GM12865 (cell line): Measurements from ENCODE around the gene SCARB2.
A peak's percentile ranks its signal among the peaks of the same experiment; 100 is the strongest.
"Not testable (repeated sequence)": the region's sequence is repeated elsewhere in the genome, so short reads cannot be mapped to it uniquely, and the experiment has no call there.

Experiments
- DNase-seq: peaks from one replicate; pipeline ENCODE4 v3.0.0; 2010; ENCODE audit warnings: low read depth
- H3K4me3 ChIP-seq: 2 replicates; pipeline ENCODE4 v1.5.1; 2011; ENCODE audit warnings: mild to moderate bottlenecking, low read depth, low read length, control low read depth
- TF ChIP-seq, protein P1 (sequence below): IDR thresholded peaks from 2 replicates; pipeline ENCODE4 v1.5.1; 2011; ENCODE audit warnings: low read length, control low read depth, low read depth, inconsistent platforms; ENCODE audit not compliant: insufficient read depth; ENCODE audit errors: missing control alignments

The SCARB2 gene

DNA sequence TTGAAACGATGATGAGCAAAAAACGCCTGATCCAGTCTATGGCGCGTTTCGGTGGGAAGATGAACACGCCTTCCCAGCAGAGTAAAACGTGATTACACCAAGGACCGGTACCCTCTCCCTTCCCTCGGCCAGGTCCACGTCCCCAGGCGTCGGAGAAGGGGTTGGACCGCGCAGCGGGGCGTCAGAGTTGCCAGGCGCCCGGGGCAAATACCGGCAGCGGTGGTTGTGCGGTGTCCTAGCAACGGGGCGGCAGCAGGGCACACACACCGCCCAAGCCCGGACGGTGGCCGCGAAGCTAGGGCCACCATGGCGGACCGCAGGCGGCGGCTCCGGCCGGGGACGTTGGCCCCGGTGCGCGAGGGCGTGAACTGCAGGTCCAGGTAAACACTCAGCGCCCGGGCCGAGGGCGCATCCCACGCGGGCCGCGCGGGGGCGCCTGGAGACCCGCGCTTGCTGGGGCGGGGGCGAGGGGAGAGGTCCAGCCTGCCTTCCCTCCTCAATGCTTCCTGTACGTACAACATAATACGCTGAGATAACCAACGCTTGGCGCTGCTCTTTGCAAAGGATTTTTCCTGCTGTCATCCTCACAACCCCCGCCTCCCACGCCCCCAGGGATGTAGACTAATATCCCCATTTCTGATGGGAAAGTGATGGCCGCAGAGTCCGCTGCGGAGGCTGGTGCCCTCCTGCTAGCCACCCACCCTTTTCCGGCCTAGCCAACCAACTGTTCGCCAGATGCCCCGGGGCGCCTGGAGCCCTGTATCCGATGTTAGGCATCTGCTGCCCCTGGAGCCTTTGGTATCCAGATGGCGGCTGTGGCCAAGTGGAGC, 38.0 kb upstream of the SCARB2 start, which contains the start of gene FAM47E:
TSS of gene FAM47E (plus strand) at position 281 of the 830 bp plus-strand sequence. CDS start at position 307, 26 bp downstream.
- TF ChIP-seq, protein P1, sequence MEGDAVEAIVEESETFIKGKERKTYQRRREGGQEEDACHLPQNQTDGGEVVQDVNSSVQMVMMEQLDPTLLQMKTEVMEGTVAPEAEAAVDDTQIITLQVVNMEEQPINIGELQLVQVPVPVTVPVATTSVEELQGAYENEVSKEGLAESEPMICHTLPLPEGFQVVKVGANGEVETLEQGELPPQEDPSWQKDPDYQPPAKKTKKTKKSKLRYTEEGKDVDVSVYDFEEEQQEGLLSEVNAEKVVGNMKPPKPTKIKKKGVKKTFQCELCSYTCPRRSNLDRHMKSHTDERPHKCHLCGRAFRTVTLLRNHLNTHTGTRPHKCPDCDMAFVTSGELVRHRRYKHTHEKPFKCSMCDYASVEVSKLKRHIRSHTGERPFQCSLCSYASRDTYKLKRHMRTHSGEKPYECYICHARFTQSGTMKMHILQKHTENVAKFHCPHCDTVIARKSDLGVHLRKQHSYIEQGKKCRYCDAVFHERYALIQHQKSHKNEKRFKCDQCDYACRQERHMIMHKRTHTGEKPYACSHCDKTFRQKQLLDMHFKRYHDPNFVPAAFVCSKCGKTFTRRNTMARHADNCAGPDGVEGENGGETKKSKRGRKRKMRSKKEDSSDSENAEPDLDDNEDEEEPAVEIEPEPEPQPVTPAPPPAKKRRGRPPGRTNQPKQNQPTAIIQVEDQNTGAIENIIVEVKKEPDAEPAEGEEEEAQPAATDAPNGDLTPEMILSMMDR = no peak
- H3K4me3 ChIP-seq = no peak within 1 kb of the TSS
- no peak for DNase-seq

DNA sequence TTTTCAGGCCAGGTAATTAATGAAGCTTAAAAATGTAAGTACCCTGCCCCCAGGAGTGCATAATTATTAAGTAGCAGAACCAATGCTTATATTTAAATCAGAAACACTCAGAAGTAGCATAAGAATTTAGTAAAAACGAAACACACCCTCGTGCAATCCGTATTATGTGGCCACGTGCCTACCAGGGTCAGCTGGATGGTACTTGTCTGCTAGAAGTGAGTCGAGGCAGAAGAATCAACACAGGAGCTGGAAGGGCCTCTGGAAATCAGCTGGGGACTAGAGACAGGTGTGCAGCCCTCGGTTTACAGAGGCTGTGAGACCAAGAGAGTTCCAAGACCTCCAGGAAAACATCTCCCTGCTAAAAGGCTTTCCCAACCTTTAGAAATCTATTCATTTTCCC, 37.3 kb upstream of the SCARB2 start:
- no peak for DNase-seq
- no peak overlapping the region for H3K4me3 ChIP-seq
- TF ChIP-seq, protein P1 = no peak

DNA sequence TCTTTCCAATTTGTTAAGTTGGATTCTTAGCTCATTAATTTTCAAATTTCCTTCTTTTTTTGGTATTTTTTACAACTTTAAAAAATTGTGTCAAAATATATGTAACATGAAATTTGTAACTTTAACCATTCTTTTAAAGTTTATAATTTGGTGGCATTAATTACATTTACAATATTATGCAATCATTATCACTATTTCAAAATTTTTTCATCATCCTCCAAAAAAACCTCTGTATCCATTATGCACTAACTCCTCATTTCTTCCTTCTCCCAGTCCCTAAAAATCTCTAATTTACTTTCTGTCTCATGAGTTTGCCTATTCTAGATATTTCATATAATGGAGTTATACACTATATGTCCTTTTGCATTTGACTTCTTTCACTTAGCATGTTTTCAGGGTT, 33.2 kb upstream of the SCARB2 start:
- no peak overlapping the region for H3K4me3 ChIP-seq
- TF ChIP-seq, protein P1 = no peak

GRCh38 chr4:76246025-76246424, 32.4 kb upstream of the SCARB2 start:
- H3K4me3 ChIP-seq = no peak overlapping the region
- TF ChIP-seq, protein P1 = no peak
- peak; percentile 11 for DNase-seq

More for the DNA sequence above, 33.2 kb upstream of the SCARB2 start:
- DNase-seq = no peak

GRCh38 chr4:76243877-76244276, 30.3 kb upstream of the SCARB2 start:
- H3K4me3 ChIP-seq, DNase-seq: not testable (repeated sequence)

GRCh38 chr4:76240236-76240635, 26.6 kb upstream of the SCARB2 start:
- TF ChIP-seq, protein P1 = no peak
- no peak overlapping the region for H3K4me3 ChIP-seq
- no peak for DNase-seq

- no peak for DNase-seq
- TF ChIP-seq, protein P1 = no peak
- H3K4me3 ChIP-seq = no peak overlapping the region
Measured at GRCh38 chr4:76238701-76239100, 25.1 kb upstream of the SCARB2 start.
